H9 (cell line): Measurements from ENCODE around the gene MEGF10. TPM values are rescaled to one million over a fixed set of nuclear protein-coding genes. Genes with fewer than 3 reads are reported as not detected.

Experiments
- DNase-seq: peaks from one replicate; pipeline ENCODE4 v3.0.0-alpha.2; 2017
- H2AFZ ChIP-seq: one replicate; pipeline ENCODE4 v1.6.1; 2013; ENCODE audit warnings: mild to moderate bottlenecking, low read length, control low read depth, moderate library complexity
- H2AK5ac ChIP-seq: 2 replicates; pipeline ENCODE4 v1.6.1; 2013; ENCODE audit warnings: low read length, control low read depth, mixed read lengths; ENCODE audit not compliant: insufficient read length
- H2BK120ac ChIP-seq: one replicate; pipeline ENCODE4 v1.6.1; 2013; ENCODE audit warnings: low read depth, mild to moderate bottlenecking, low read length, control low read depth, inconsistent platforms; ENCODE audit not compliant: poor library complexity, severe bottlenecking
- H2BK12ac ChIP-seq: 2 replicates; pipeline ENCODE4 v1.6.1; 2013; ENCODE audit warnings: low read length, control low read depth, mixed read lengths, low read depth; ENCODE audit not compliant: insufficient read length
- H2BK15ac ChIP-seq: 2 replicates; pipeline ENCODE4 v1.6.1; 2013; ENCODE audit warnings: low read depth, low read length, control low read depth
- H2BK20ac ChIP-seq: one replicate; pipeline ENCODE4 v1.6.1; 2013; ENCODE audit warnings: low read depth, mild to moderate bottlenecking, low read length, control low read depth, inconsistent platforms; ENCODE audit not compliant: poor library complexity, severe bottlenecking
- H2BK5ac ChIP-seq: 2 replicates; pipeline ENCODE4 v1.6.1; 2013; ENCODE audit warnings: low read length, control low read depth, mixed read lengths; ENCODE audit not compliant: insufficient read length
- H3K14ac ChIP-seq: 2 replicates; pipeline ENCODE4 v1.6.1; 2013; ENCODE audit warnings: low read length, control low read depth; ENCODE audit not compliant: insufficient read depth
- H3K18ac ChIP-seq: 2 replicates; pipeline ENCODE4 v1.6.1; 2013; ENCODE audit warnings: low read depth, mild to moderate bottlenecking, mixed read lengths, low read length, control low read depth; ENCODE audit not compliant: insufficient read length
- H3K23ac ChIP-seq: 2 replicates; pipeline ENCODE4 v1.6.1; 2013; ENCODE audit warnings: low read length, control low read depth, mixed read lengths, low read depth; ENCODE audit not compliant: insufficient read length
- H3K23me2 ChIP-seq: 2 replicates; pipeline ENCODE4 v1.6.1; 2013; ENCODE audit warnings: low read depth, mild to moderate bottlenecking, mixed read lengths, low read length, control low read depth; ENCODE audit not compliant: insufficient read length, poor library complexity, severe bottlenecking
- H3K27ac ChIP-seq: 2 replicates; pipeline ENCODE4 v1.5.1; 2013; ENCODE audit warnings: low read length, control low read depth, mixed read lengths, low read depth; ENCODE audit not compliant: insufficient read length
- H3K27me3 ChIP-seq: 2 replicates; pipeline ENCODE4 v1.6.1; 2013; ENCODE audit warnings: low read length, control low read depth, inconsistent platforms; ENCODE audit not compliant: insufficient read depth
- H3K4ac ChIP-seq: 2 replicates; pipeline ENCODE4 v1.6.1; 2013; ENCODE audit warnings: low read depth, mild to moderate bottlenecking, control low read depth, inconsistent platforms, low read length, moderate library complexity
- H3K4me1 ChIP-seq: 2 replicates; pipeline ENCODE4 v1.6.1; 2013; ENCODE audit warnings: low read length, control low read depth, inconsistent platforms; ENCODE audit not compliant: insufficient read depth
- H3K4me2 ChIP-seq: 2 replicates; pipeline ENCODE4 v1.6.1; 2013; ENCODE audit warnings: low read length, control low read depth, mixed read lengths; ENCODE audit not compliant: insufficient read length, insufficient read depth
- H3K56ac ChIP-seq: 2 replicates; pipeline ENCODE4 v1.6.1; 2013; ENCODE audit warnings: low read depth, mild to moderate bottlenecking, mixed read lengths, low read length, control low read depth; ENCODE audit not compliant: insufficient read length
- H3K79me1 ChIP-seq: 2 replicates; pipeline ENCODE4 v1.6.1; 2013; ENCODE audit warnings: low read depth, mild to moderate bottlenecking, moderate library complexity, low read length, control low read depth, inconsistent platforms; ENCODE audit not compliant: insufficient read depth, poor library complexity, severe bottlenecking
- H3K79me2 ChIP-seq: 2 replicates; pipeline ENCODE4 v1.6.1; 2013; ENCODE audit warnings: low read length, control low read depth, inconsistent platforms; ENCODE audit not compliant: insufficient read depth
- H3K9ac ChIP-seq: 2 replicates; pipeline ENCODE4 v1.6.1; 2013; ENCODE audit warnings: low read length, control low read depth, mixed read lengths; ENCODE audit not compliant: insufficient read length; ENCODE audit errors: extremely low read depth
- H3K9me3 ChIP-seq: one replicate; pipeline ENCODE4 v1.6.1; 2013; ENCODE audit warnings: low read depth, low read length, inconsistent platforms; ENCODE audit not compliant: control insufficient read depth
- H3T11ph ChIP-seq: one replicate; pipeline ENCODE4 v1.6.1; 2013; ENCODE audit warnings: mild to moderate bottlenecking, low read length, control low read depth, inconsistent platforms
- H4K20me1 ChIP-seq: one replicate; pipeline ENCODE4 v1.6.1; 2013; ENCODE audit not compliant: control insufficient read depth, insufficient read length, insufficient read depth
- H4K5ac ChIP-seq: 2 replicates; pipeline ENCODE4 v1.6.1; 2013; ENCODE audit warnings: low read depth, mild to moderate bottlenecking, mixed read lengths, low read length, control low read depth; ENCODE audit not compliant: insufficient read length
- H4K8ac ChIP-seq: replicated peaks from 2 replicates; pipeline ENCODE4 v1.6.1; 2013; ENCODE audit warnings: low read length, control low read depth, mixed read lengths, low read depth; ENCODE audit not compliant: insufficient read length
- H4K91ac ChIP-seq: 2 replicates; pipeline ENCODE4 v1.6.1; 2013; ENCODE audit warnings: low read depth, mild to moderate bottlenecking, moderate library complexity, mixed read lengths, low read length, control low read depth; ENCODE audit not compliant: insufficient read length
- H3K27ac Mint-ChIP-seq, 3 experiments: 2 replicates in 2 of 3; 3 replicates in 1 of 3; pipeline ENCODE4 v1.8.0; 2020 to 2021; ENCODE audit warnings: mixed read lengths in 3 of 3, mild to moderate bottlenecking in 1 of 3, moderate library complexity in 1 of 3
- H3K27me3 Mint-ChIP-seq: 2 replicates; pipeline ENCODE4 v1.8.0; 2021; ENCODE audit warnings: low read depth, mild to moderate bottlenecking, moderate library complexity, mixed read lengths
- H3K36me3 Mint-ChIP-seq, 3 experiments: 2 replicates in 2 of 3; 3 replicates in 1 of 3; pipeline ENCODE4 v1.8.0; 2020 to 2021; ENCODE audit warnings: low read depth in 3 of 3, mixed read lengths in 3 of 3; ENCODE audit not compliant: insufficient read depth in 1 of 3
- H3K4me1 Mint-ChIP-seq, 2 experiments: 2 replicates each; pipeline ENCODE4 v1.8.0; 2020; ENCODE audit warnings: mixed read lengths in 2 of 2
- H3K4me3 Mint-ChIP-seq, 2 experiments: 2 replicates in 1 of 2; 3 replicates in 1 of 2; pipeline ENCODE4 v1.8.0; 2020 to 2021; ENCODE audit warnings: mild to moderate bottlenecking in 2 of 2, mixed read lengths in 2 of 2, moderate library complexity in 1 of 2
- H3K9me3 Mint-ChIP-seq, 2 experiments: 2 replicates in 1 of 2; 3 replicates in 1 of 2; pipeline ENCODE4 v1.8.0; 2020; ENCODE audit warnings: mild to moderate bottlenecking in 2 of 2, mixed read lengths in 2 of 2, moderate library complexity in 1 of 2
- CTCF ChIP-seq: fragments of 200-600 bp; sonication (generic); conservative IDR thresholded peaks from 3 replicates; pipeline ENCODE4 v1.8.0; 2021; ENCODE audit warnings: antibody characterized with exemption, mild to moderate bottlenecking
- WGBS: extraction: QIAGEN DNeasy Blood & Tissue Kit; methylation state at CpG from one replicate; pipeline ENCODE4 v1.1.7; 2013; ENCODE audit warnings: missing lambda C conversion rate, low lambda C conversion rate, mixed read lengths; ENCODE audit not compliant: insufficient read length; ENCODE audit errors: extremely low coverage; 5-methylcytosine and 5-hydroxymethylcytosine counted together
- total RNA-seq: library from RNA; stranded (reverse); gene quantifications from 2 replicates; pipeline ENCODE4 v1.2.1, GENCODE V29; 2021

The MEGF10 gene
- total RNA-seq, 1 experiment from 2014 or later: 36.5 TPM

DNA sequence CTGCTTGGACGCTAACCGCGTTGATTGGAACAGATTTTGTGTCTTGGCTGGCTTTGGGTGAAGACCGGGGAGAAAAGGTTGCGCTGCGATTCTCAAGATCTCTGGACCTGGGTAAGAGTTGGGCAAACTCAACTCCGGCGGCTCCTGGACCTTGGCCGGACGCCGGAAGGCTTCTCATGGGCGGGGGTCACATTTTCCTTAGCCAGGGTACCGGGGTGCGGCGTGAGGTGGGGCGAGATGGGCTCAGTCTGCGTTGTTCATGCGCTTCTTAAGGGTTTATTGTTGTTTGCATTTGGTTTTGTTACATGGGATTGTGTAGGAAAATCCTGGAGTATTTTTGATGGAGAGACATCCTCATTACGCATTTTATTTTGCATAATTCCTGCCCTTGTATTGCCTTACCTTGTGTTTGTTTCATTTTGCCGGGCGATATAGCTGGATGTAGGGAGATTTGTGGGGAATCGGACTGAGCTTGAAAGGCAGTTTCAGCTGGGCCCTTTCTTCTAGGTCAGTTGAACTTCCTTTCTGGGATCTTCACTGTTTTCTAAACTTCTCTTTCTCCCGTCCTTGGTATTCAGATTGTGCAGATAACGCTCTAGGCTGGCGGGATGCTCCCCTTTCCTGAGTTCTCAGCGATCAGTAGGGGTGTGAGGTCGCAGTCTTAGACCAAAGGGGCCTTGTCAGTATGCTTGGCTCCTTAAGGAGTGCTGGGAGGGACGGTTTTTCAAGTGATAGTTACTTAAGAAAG, 524 bp downstream of the MEGF10 start:
- Histone ChIP-seq H3K4me1 (peaks cover 6% of the 10 kb centered on the region; the same call in 1 of the 2 replicates), H3K9ac (peak overlapping the region; percentile 68), H3K9me3 (no peaks in the 10 kb centered on the region), H3T11ph (no peak overlapping the region), H3K4me2 (peak overlapping the region; percentile 97), H2AK5ac (no peak overlapping the region), H3K23me2 (peaks cover 14% of the 10 kb centered on the region), H2AFZ (no peak overlapping the region), H3K18ac (no peak overlapping the region), H2BK20ac (no peak overlapping the region), H2BK120ac (no peak overlapping the region), H3K27ac (no peak overlapping the region), H4K8ac (no peak overlapping the region), H4K91ac (no peak overlapping the region), H3K79me2 (peaks cover 9% of the 10 kb centered on the region; the same call in 1 of the 2 replicates), H3K79me1 (no peaks in the 10 kb centered on the region), H3K56ac (no peak overlapping the region), H2BK15ac (no peak overlapping the region), H3K14ac (peak overlapping the region; percentile 7; the same call in 1 of the 2 replicates), H3K23ac (no peak overlapping the region), H4K20me1 (no peaks in the 10 kb centered on the region), H3K4ac (no peak overlapping the region), H4K5ac (no peak overlapping the region), H2BK12ac (no peak overlapping the region), H3K27me3 (no peaks in the 10 kb centered on the region), H2BK5ac (no peak overlapping the region)
- Mint-ChIP-seq H3K4me3 (peak overlapping the region; percentile 92 to 93), H3K4me1 (peaks cover 38 to 47% of the 10 kb centered on the region in 2 experiments), H3K27me3 (peaks cover 2% of the 10 kb centered on the region; the same call in 1 of the 2 replicates), H3K36me3 (peaks cover 8 to 23% (median 8%) of the 10 kb centered on the region in 3 experiments; a peak in 5 of 7 replicates), H3K9me3 (peaks cover 11 to 12% of the 10 kb centered on the region in 2 experiments), H3K27ac (peak overlapping the region; percentile 69 to 93 (median 89); a peak in 6 of 7 replicates)
- no peak for DNase-seq
- no CpG with 5 or more reads among the region's 28 CpGs for WGBS
- TF ChIP-seq CTCF: no peak
